Right forelimb (tissue), 1 donor: ENCODE results near the gene GPR39.

Experiments used
- DNase-seq: peaks from one replicate; pipeline ENCODE4 v3.0.0-alpha.2; 2018

GPR39 gene

GRCh38 chr2:132573444-132574007 lies 156.9 kb downstream of the GPR39 start:
- DNase-seq: no peak

- no peak for DNase-seq
These were observed 161.1 kb downstream of the GPR39 start for GRCh38 chr2:132577686-132578085.

- DNase-seq: no peak
These were observed 165.0 kb downstream of the GPR39 start for GRCh38 chr2:132581591-132581990.

- DNase-seq: peak; percentile 55
These were observed 165.6 kb downstream of the GPR39 start for GRCh38 chr2:132581991-132582738.

GRCh38 chr2:132583666-132584360 lies 167.2 kb downstream of the GPR39 start:
- DNase-seq: no peak

- DNase-seq: no peak
These were observed 168.6 kb downstream of the GPR39 start for GRCh38 chr2:132584976-132585817.

- DNase-seq: no peak
These were observed 169.5 kb downstream of the GPR39 start for GRCh38 chr2:132586101-132586511.

- no peak for DNase-seq
These were observed 170.2 kb downstream of the GPR39 start for GRCh38 chr2:132586835-132587234.

GRCh38 chr2:132588576-132588975 lies 172.0 kb downstream of the GPR39 start:
- no peak for DNase-seq

- DNase-seq: no peak
These were observed 172.7 kb downstream of the GPR39 start for GRCh38 chr2:132589111-132589830.

- DNase-seq: no peak
These were observed 173.4 kb downstream of the GPR39 start for GRCh38 chr2:132589966-132590365.

- no peak for DNase-seq
These were observed 176.6 kb downstream of the GPR39 start for GRCh38 chr2:132593171-132593570.

- no peak for DNase-seq
These were observed 178.6 kb downstream of the GPR39 start for GRCh38 chr2:132595186-132595585.

GRCh38 chr2:132595693-132596092 lies 179.1 kb downstream of the GPR39 start:
- DNase-seq: no peak

- DNase-seq: no peak
These were observed 180.6 kb downstream of the GPR39 start for GRCh38 chr2:132597166-132597565.

GRCh38 chr2:132597831-132598230 lies 181.2 kb downstream of the GPR39 start:
- no peak for DNase-seq

GRCh38 chr2:132598536-132598935 lies 181.9 kb downstream of the GPR39 start:
- DNase-seq: no peak

GRCh38 chr2:132599556-132599955 lies 183.0 kb downstream of the GPR39 start:
- no peak for DNase-seq

GRCh38 chr2:132604561-132604960 lies 188.0 kb downstream of the GPR39 start:
- DNase-seq: no peak

GRCh38 chr2:132605236-132606180 lies 188.9 kb downstream of the GPR39 start:
- DNase-seq: no peak

GRCh38 chr2:132606649-132607048 lies 190.0 kb downstream of the GPR39 start:
- DNase-seq: no peak
